HEK293 (cell line): ENCODE measurements around the gene CLIC5.

Experiments
- CTCF ChIA-PET: fragments of 350-600 bp; formaldehyde crosslinking; extraction: SDS; loops from one replicate; lab custom pipeline; 2021; ENCODE audit warnings: antibody characterized with exemption; lab: Yijun Ruan, JAX
- POLR2A ChIA-PET: fragments of 300-600 bp; formaldehyde crosslinking; extraction: SDS; loops from one replicate; lab custom pipeline; 2020; ENCODE audit warnings: antibody characterized with exemption, inconsistent platforms; lab: Yijun Ruan, JAX
- H3K27ac ChIP-seq: fragments of 200-500 bp; sonication (Bioruptor generic); 2 replicates; pipeline ENCODE4 v1.5.1; 2014; ENCODE audit warnings: low read depth, low read length, control low read depth, inconsistent platforms; ENCODE audit errors: extremely low read depth
- H3K36me3 ChIP-seq, 2 experiments: fragments of 200-500 bp in 1 of 2; sonication (Bioruptor generic) in 1 of 2; 1 replicate in 1 of 2; 2 replicates in 1 of 2; pipeline ENCODE4 v1.5.1; 2014 to 2017; ENCODE audit warnings: inconsistent platforms in 2 of 2, low read length in 2 of 2; ENCODE audit not compliant: control insufficient read depth in 2 of 2, insufficient read depth in 1 of 2
- H3K4me1 ChIP-seq: fragments of 200-500 bp; sonication (Bioruptor generic); 2 replicates; pipeline ENCODE4 v1.5.1; 2014; ENCODE audit warnings: mild to moderate bottlenecking, low read length, inconsistent platforms; ENCODE audit not compliant: control insufficient read depth, insufficient read depth
- H3K4me3 ChIP-seq: 2 replicates; pipeline ENCODE4 v1.5.1; 2011; ENCODE audit warnings: low read depth, mild to moderate bottlenecking, control low read depth, low read length, moderate library complexity
- H3K9me3 ChIP-seq: fragments of 200-500 bp; sonication (Bioruptor generic); 2 replicates; pipeline ENCODE4 v1.5.1; 2014; ENCODE audit warnings: low read depth, low read length, inconsistent platforms; ENCODE audit not compliant: control insufficient read depth, insufficient read depth
- GLIS1 ChIP-seq: fragments of 450-650 bp; formaldehyde crosslinking; IDR thresholded peaks from 2 replicates; pipeline ENCODE4 v1.5.1; 2016; ENCODE audit warnings: missing biosample characterization, missing genetic modification characterization
- SCRT2 ChIP-seq: fragments of 450-650 bp; formaldehyde crosslinking; IDR thresholded peaks from 2 replicates; pipeline ENCODE4 v1.5.1; 2016; ENCODE audit warnings: missing biosample characterization, missing genetic modification characterization
- YY1 ChIP-seq: fragments of 450-650 bp; formaldehyde crosslinking; IDR thresholded peaks from 2 replicates; pipeline ENCODE4 v1.5.1; 2018; ENCODE audit warnings: missing biosample characterization, missing genetic modification characterization
- ZNF138 ChIP-seq: fragments of 450-650 bp; formaldehyde crosslinking; IDR thresholded peaks from 2 replicates; pipeline ENCODE4 v1.5.1; 2016; ENCODE audit warnings: missing biosample characterization, missing genetic modification characterization, borderline replicate concordance
- ZNF169 ChIP-seq: fragments of 450-650 bp; formaldehyde crosslinking; IDR thresholded peaks from 2 replicates; pipeline ENCODE4 v1.5.1; 2016; ENCODE audit warnings: missing biosample characterization, missing genetic modification characterization
- ZNF214 ChIP-seq: fragments of 450-650 bp; formaldehyde crosslinking; IDR thresholded peaks from 2 replicates; pipeline ENCODE4 v1.5.1; 2017; ENCODE audit warnings: missing biosample characterization, mild to moderate bottlenecking, missing genetic modification characterization, borderline replicate concordance
- ZNF274 ChIP-seq, 2 experiments: fragments of 200-500 bp in 1 of 2; fragments of 450-650 bp in 1 of 2; sonication (Bioruptor generic) in 1 of 2; formaldehyde crosslinking in 1 of 2; IDR thresholded peaks; 2 replicates each; pipeline versions ENCODE4 v1.5.1 to v1.6.1; 2014 to 2016; ENCODE audit warnings: borderline replicate concordance in 1 of 2, inconsistent platforms in 1 of 2, low read length in 1 of 2, missing biosample characterization in 1 of 2, missing genetic modification characterization in 1 of 2
- ZNF747 ChIP-seq: fragments of 450-650 bp; formaldehyde crosslinking; IDR thresholded peaks from 2 replicates; pipeline ENCODE4 v1.5.1; 2016; ENCODE audit warnings: missing biosample characterization, missing genetic modification characterization
- TF ChIP-seq, protein P1 (sequence below): fragments of 450-650 bp; formaldehyde crosslinking; IDR thresholded peaks from 2 replicates; pipeline ENCODE4 v1.5.1; 2016; ENCODE audit warnings: missing biosample characterization, missing genetic modification characterization
- TF ChIP-seq, protein P2 (sequence below): fragments of 450-650 bp; formaldehyde crosslinking; IDR thresholded peaks from 2 replicates; pipeline ENCODE4 v1.5.1; 2016; ENCODE audit warnings: missing biosample characterization, missing genetic modification characterization
- TF ChIP-seq, protein P3 (sequence below): fragments of 450-650 bp; formaldehyde crosslinking; IDR thresholded peaks from 2 replicates; pipeline ENCODE4 v1.5.1; 2016; ENCODE audit warnings: missing biosample characterization, missing genetic modification characterization
- TF ChIP-seq, protein P4 (sequence below): fragments of 450-650 bp; formaldehyde crosslinking; IDR thresholded peaks from 2 replicates; pipeline ENCODE4 v1.5.1; 2016; ENCODE audit warnings: missing biosample characterization, missing genetic modification characterization, borderline replicate concordance

Gene CLIC5

DNA sequence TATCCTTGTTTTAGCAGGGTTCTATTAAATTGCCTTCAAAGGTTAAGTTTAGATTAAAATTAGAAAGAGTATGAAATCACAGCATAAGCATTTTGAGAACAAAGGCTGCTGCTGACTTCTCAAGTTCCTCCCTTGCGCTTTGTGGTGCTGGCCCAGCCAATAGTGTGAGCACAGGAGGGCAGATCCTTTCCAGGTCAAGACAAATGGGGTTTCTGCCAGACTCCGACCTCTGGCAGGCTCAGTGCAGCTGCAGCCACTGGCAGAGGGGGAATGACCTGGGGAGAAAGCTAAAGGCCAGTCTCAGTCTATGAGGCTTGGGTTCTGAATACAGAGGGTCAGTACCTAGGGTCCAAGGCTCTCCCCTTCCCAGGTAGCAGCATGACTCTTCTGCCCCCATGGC is 27.0 kb downstream of the CLIC5 start (continued):
- TF ChIP-seq, protein P1, sequence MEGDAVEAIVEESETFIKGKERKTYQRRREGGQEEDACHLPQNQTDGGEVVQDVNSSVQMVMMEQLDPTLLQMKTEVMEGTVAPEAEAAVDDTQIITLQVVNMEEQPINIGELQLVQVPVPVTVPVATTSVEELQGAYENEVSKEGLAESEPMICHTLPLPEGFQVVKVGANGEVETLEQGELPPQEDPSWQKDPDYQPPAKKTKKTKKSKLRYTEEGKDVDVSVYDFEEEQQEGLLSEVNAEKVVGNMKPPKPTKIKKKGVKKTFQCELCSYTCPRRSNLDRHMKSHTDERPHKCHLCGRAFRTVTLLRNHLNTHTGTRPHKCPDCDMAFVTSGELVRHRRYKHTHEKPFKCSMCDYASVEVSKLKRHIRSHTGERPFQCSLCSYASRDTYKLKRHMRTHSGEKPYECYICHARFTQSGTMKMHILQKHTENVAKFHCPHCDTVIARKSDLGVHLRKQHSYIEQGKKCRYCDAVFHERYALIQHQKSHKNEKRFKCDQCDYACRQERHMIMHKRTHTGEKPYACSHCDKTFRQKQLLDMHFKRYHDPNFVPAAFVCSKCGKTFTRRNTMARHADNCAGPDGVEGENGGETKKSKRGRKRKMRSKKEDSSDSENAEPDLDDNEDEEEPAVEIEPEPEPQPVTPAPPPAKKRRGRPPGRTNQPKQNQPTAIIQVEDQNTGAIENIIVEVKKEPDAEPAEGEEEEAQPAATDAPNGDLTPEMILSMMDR (tag by site-specific recombination), result no peak
- no peak for TF ChIP-seq YY1
- TF ChIP-seq GLIS1, result no peak
- TF ChIP-seq ZNF274 (IDR thresholded peaks at IDR 0.05; ENCODE audit: low read length), result no peak
- no peak for TF ChIP-seq ZNF274 (tag by site-specific recombination; IDR thresholded peaks at IDR 0.05; ENCODE audit: borderline replicate concordance)
- no peak for TF ChIP-seq ZNF138 (tag by site-specific recombination)
- TF ChIP-seq, protein P2, sequence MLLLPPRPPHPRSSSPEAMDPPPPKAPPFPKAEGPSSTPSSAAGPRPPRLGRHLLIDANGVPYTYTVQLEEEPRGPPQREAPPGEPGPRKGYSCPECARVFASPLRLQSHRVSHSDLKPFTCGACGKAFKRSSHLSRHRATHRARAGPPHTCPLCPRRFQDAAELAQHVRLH (tag by site-specific recombination), result no peak
- no peak for TF ChIP-seq ZNF169 (tag by site-specific recombination)
- no peak for TF ChIP-seq ZNF747 (tag by site-specific recombination)

DNA sequence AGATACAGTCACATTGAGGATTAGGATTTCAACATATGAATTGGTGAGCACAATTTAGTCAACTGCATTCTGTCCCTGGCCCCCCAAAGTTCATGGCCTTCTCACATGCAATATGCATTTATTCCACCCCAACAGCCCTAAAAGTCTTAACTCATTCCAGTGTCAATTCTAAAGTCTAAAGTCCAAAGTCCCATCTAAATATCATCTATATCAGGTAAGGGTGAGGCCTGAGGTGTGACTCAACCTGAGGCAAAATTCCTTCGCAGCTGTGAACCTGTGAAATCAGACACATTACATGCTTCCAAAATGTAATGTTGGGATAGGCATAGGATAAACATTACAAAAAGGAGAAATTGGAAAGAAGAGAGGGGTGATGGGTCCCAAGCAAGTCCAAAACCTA is 27.8 kb downstream of the CLIC5 start:
- Histone ChIP-seq H3K4me1 (no peaks in the 10 kb centered on the region), H3K4me3 (no peak overlapping the region), H3K9me3 (no peaks in the 10 kb centered on the region), H3K27ac (no peak overlapping the region), H3K36me3 (no peaks in the 10 kb centered on the region)
- ChIA-PET CTCF (no interaction called here), POLR2A (no interaction called here)
- TF ChIP-seq, protein P3, sequence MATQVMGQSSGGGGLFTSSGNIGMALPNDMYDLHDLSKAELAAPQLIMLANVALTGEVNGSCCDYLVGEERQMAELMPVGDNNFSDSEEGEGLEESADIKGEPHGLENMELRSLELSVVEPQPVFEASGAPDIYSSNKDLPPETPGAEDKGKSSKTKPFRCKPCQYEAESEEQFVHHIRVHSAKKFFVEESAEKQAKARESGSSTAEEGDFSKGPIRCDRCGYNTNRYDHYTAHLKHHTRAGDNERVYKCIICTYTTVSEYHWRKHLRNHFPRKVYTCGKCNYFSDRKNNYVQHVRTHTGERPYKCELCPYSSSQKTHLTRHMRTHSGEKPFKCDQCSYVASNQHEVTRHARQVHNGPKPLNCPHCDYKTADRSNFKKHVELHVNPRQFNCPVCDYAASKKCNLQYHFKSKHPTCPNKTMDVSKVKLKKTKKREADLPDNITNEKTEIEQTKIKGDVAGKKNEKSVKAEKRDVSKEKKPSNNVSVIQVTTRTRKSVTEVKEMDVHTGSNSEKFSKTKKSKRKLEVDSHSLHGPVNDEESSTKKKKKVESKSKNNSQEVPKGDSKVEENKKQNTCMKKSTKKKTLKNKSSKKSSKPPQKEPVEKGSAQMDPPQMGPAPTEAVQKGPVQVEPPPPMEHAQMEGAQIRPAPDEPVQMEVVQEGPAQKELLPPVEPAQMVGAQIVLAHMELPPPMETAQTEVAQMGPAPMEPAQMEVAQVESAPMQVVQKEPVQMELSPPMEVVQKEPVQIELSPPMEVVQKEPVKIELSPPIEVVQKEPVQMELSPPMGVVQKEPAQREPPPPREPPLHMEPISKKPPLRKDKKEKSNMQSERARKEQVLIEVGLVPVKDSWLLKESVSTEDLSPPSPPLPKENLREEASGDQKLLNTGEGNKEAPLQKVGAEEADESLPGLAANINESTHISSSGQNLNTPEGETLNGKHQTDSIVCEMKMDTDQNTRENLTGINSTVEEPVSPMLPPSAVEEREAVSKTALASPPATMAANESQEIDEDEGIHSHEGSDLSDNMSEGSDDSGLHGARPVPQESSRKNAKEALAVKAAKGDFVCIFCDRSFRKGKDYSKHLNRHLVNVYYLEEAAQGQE (tag by site-specific recombination), result no peak
- no peak for TF ChIP-seq ZNF214 (tag by site-specific recombination)

DNA sequence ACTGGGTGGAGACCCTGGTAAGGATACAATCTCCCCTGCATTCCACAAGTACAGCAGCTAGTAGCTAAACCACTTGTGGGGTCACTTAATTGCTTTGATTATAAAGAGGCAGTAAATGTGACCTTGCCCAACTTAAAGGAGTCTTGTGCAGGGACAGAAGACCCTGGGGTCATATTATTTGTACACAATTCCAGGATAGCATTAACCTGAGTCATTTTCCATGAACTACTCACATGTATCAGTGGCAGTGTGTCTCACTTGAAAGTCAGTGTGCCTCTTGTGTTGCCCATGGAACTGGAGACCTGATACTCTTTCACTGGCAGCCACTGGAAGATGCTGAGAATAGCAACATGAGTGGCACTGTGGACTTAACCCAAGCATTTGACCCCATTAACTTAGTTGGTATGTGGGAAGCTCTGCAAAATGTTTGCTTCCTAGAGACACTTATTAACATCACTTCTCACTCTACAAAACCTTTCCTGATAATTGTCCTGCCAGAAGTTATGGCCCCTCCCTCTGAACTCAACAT is 28.9 kb downstream of the CLIC5 start:
- no peaks in the 10 kb centered on the region for H3K9me3 ChIP-seq
- H3K36me3 ChIP-seq, result no peaks in the 10 kb centered on the region
- H3K27ac ChIP-seq, result no peak overlapping the region
- POLR2A ChIA-PET, result no interaction called here
- TF ChIP-seq, protein P4, sequence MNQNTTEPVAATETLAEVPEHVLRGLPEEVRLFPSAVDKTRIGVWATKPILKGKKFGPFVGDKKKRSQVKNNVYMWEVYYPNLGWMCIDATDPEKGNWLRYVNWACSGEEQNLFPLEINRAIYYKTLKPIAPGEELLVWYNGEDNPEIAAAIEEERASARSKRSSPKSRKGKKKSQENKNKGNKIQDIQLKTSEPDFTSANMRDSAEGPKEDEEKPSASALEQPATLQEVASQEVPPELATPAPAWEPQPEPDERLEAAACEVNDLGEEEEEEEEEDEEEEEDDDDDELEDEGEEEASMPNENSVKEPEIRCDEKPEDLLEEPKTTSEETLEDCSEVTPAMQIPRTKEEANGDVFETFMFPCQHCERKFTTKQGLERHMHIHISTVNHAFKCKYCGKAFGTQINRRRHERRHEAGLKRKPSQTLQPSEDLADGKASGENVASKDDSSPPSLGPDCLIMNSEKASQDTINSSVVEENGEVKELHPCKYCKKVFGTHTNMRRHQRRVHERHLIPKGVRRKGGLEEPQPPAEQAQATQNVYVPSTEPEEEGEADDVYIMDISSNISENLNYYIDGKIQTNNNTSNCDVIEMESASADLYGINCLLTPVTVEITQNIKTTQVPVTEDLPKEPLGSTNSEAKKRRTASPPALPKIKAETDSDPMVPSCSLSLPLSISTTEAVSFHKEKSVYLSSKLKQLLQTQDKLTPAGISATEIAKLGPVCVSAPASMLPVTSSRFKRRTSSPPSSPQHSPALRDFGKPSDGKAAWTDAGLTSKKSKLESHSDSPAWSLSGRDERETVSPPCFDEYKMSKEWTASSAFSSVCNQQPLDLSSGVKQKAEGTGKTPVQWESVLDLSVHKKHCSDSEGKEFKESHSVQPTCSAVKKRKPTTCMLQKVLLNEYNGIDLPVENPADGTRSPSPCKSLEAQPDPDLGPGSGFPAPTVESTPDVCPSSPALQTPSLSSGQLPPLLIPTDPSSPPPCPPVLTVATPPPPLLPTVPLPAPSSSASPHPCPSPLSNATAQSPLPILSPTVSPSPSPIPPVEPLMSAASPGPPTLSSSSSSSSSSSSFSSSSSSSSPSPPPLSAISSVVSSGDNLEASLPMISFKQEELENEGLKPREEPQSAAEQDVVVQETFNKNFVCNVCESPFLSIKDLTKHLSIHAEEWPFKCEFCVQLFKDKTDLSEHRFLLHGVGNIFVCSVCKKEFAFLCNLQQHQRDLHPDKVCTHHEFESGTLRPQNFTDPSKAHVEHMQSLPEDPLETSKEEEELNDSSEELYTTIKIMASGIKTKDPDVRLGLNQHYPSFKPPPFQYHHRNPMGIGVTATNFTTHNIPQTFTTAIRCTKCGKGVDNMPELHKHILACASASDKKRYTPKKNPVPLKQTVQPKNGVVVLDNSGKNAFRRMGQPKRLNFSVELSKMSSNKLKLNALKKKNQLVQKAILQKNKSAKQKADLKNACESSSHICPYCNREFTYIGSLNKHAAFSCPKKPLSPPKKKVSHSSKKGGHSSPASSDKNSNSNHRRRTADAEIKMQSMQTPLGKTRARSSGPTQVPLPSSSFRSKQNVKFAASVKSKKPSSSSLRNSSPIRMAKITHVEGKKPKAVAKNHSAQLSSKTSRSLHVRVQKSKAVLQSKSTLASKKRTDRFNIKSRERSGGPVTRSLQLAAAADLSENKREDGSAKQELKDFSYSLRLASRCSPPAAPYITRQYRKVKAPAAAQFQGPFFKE, result no peak
- peak; percentile 38; the same call in 1 of the 2 replicates for TF ChIP-seq SCRT2 (tag by site-specific recombination)
- TF ChIP-seq, all 188 proteins: peak for 1
- no peaks in the 10 kb centered on the region for H3K4me1 ChIP-seq
- CTCF ChIA-PET, result interaction anchor here (0.6 to 1.2 kb wide), 3 partner anchors 40 to 64 kb away, joined by 3 read pairs; no protein-coding TSS in a partner anchor
- no peak overlapping the region for H3K4me3 ChIP-seq
